ENCODE data around the gene SEC16A.

Gene SEC16A

GRCh38 chr9:136501686-136502085 lies 18.8 kb upstream of the SEC16A start:
- Histone ChIP-seq H2AFZ (ENCODE audit: low read length) (no peak overlapping the region), H3F3A (ENCODE audit: insufficient read depth, low read length) (no peaks in the 10 kb centered on the region), H3K79me2 (ENCODE audit: low read length) (no peaks in the 10 kb centered on the region), H3K27ac (ENCODE audit: low read length) (no peak overlapping the region), H3K9ac (ENCODE audit: low read length) (no peak overlapping the region), H3K4me1 (ENCODE audit: low read length) (no peaks in the 10 kb centered on the region), H3K9me2 (replicated peaks; ENCODE audit: insufficient read depth, low read length) (no peaks in the 10 kb centered on the region), H3K4me2 (ENCODE audit: low read depth, low read length) (no peak overlapping the region), H3K27me3 (replicated peaks; ENCODE audit: insufficient read depth, low read length) (no peaks in the 10 kb centered on the region), H4K20me1 (ENCODE audit: insufficient read depth, low read length) (no peaks in the 10 kb centered on the region), H3K4me3 (ENCODE audit: low read length) (no peak overlapping the region), H3K36me3 (replicated peaks; ENCODE audit: insufficient read depth, low read length) (no peaks in the 10 kb centered on the region; the same call in 1 of the 2 replicates), H3K9me3 (replicated peaks; ENCODE audit: insufficient read depth, low read length) (no peaks in the 10 kb centered on the region)
- no peak for DNase-seq
- TF ChIP-seq EZH2 (optimal IDR thresholded peaks at IDR 0.05; ENCODE audit: low read depth, low read length): no peak
- no peak for TF ChIP-seq EZH2phosphoT487 (IDR thresholded peaks at IDR 0.05; ENCODE audit: low read length)
- TF ChIP-seq CTCF (IDR thresholded peaks at IDR 0.05; ENCODE audit: low read length): no peak

GRCh38 chr9:136499935-136500910 lies 17.4 kb upstream of the SEC16A start:
- Histone ChIP-seq H3K36me3 (replicated peaks; ENCODE audit: insufficient read depth, low read length) (no peaks in the 10 kb centered on the region; the same call in 1 of the 2 replicates), H3K9me2 (replicated peaks; ENCODE audit: insufficient read depth, low read length) (no peaks in the 10 kb centered on the region), H3F3A (ENCODE audit: insufficient read depth, low read length) (no peaks in the 10 kb centered on the region), H3K4me2 (ENCODE audit: low read depth, low read length) (no peak overlapping the region), H2AFZ (ENCODE audit: low read length) (no peak overlapping the region), H3K9me3 (replicated peaks; ENCODE audit: insufficient read depth, low read length) (no peaks in the 10 kb centered on the region), H3K4me3 (ENCODE audit: low read length) (no peak overlapping the region), H3K27ac (ENCODE audit: low read length) (no peak overlapping the region), H3K27me3 (replicated peaks; ENCODE audit: insufficient read depth, low read length) (no peaks in the 10 kb centered on the region), H3K4me1 (ENCODE audit: low read length) (no peaks in the 10 kb centered on the region), H3K79me2 (ENCODE audit: low read length) (no peaks in the 10 kb centered on the region), H3K9ac (ENCODE audit: low read length) (no peak overlapping the region), H4K20me1 (ENCODE audit: insufficient read depth, low read length) (no peaks in the 10 kb centered on the region)
- no peak for DNase-seq
- no peak for TF ChIP-seq EZH2phosphoT487 (IDR thresholded peaks at IDR 0.05; ENCODE audit: low read length)
- TF ChIP-seq EZH2 (optimal IDR thresholded peaks at IDR 0.05; ENCODE audit: low read depth, low read length): no peak
- TF ChIP-seq CTCF (IDR thresholded peaks at IDR 0.05; ENCODE audit: low read length): no peak

GRCh38 chr9:136499071-136499934 lies 16.5 kb upstream of the SEC16A start:
- H3K4me3 ChIP-seq (ENCODE audit: low read length): no peak overlapping the region
- no peaks in the 10 kb centered on the region; the same call in 1 of the 2 replicates for H3K36me3 ChIP-seq (replicated peaks; ENCODE audit: insufficient read depth, low read length)
- no peaks in the 10 kb centered on the region for H4K20me1 ChIP-seq (ENCODE audit: insufficient read depth, low read length)
- no peaks in the 10 kb centered on the region for H3K4me1 ChIP-seq (ENCODE audit: low read length)
- TF ChIP-seq EZH2phosphoT487 (IDR thresholded peaks at IDR 0.05; ENCODE audit: low read length) (no peak), CTCF (IDR thresholded peaks at IDR 0.05; ENCODE audit: low read length) (no peak), EZH2 (optimal IDR thresholded peaks at IDR 0.05; ENCODE audit: low read depth, low read length) (no peak)
- H3K9ac ChIP-seq (ENCODE audit: low read length): no peak overlapping the region
- H2AFZ ChIP-seq (ENCODE audit: low read length): no peak overlapping the region
- H3K79me2 ChIP-seq (ENCODE audit: low read length): no peaks in the 10 kb centered on the region
- no peak overlapping the region for H3K4me2 ChIP-seq (ENCODE audit: low read depth, low read length)
- DNase-seq: no peak
- no peaks in the 10 kb centered on the region for H3K27me3 ChIP-seq (replicated peaks; ENCODE audit: insufficient read depth, low read length)
- no peaks in the 10 kb centered on the region for H3K9me3 ChIP-seq (replicated peaks; ENCODE audit: insufficient read depth, low read length)
- H3K9me2 ChIP-seq (replicated peaks; ENCODE audit: insufficient read depth, low read length): no peaks in the 10 kb centered on the region
- no peak overlapping the region for H3K27ac ChIP-seq (ENCODE audit: low read length)
- no peaks in the 10 kb centered on the region for H3F3A ChIP-seq (ENCODE audit: insufficient read depth, low read length)
